Effector CD8-positive, alpha-beta T cell (primary cell): ENCODE results near the gene SEC24C.
"Not testable (repeated sequence)": the region's sequence is repeated elsewhere in the genome, so short reads cannot be mapped to it uniquely, and the experiment has no call there.

ENCODE experiments used
- DNase-seq: peaks from one replicate; lab custom pipeline; 2025; lab: John Stamatoyannopoulos, UW

The SEC24C gene

GRCh38 chr10:73732426-73732825 is 11.7 kb upstream of the SEC24C start:
- no peak for DNase-seq

- no peak for DNase-seq
These were observed 11.1 kb upstream of the SEC24C start for GRCh38 chr10:73732931-73733623.

- DNase-seq, result no peak
These were observed 10.0 kb upstream of the SEC24C start for GRCh38 chr10:73734028-73734720.

GRCh38 chr10:73734796-73735305 is 9.3 kb upstream of the SEC24C start:
- no peak for DNase-seq

- DNase-seq, result not testable (repeated sequence)
These were observed 3.5 kb upstream of the SEC24C start for GRCh38 chr10:73740501-73741254.

GRCh38 chr10:73742454-73742734 is 1.8 kb upstream of the SEC24C start:
- DNase-seq, result no peak

- no peak for DNase-seq
These were observed 756 bp upstream of the SEC24C start for GRCh38 chr10:73743327-73743904.

GRCh38 chr10:73744664-73744975 is 448 bp downstream of the SEC24C start:
- peak; percentile 35 for DNase-seq

- DNase-seq, result no peak
These were observed 2.5 kb downstream of the SEC24C start for GRCh38 chr10:73746721-73747120.

- no peak for DNase-seq
These were observed 6.6 kb downstream of the SEC24C start for GRCh38 chr10:73750819-73751218.

- DNase-seq, result no peak
These were observed 12.0 kb downstream of the SEC24C start for GRCh38 chr10:73756183-73756582.

GRCh38 chr10:73758704-73759511 is 14.7 kb downstream of the SEC24C start:
- no peak for DNase-seq

- peak; percentile 18 for DNase-seq
These were observed 15.4 kb downstream of the SEC24C start for GRCh38 chr10:73759512-73760115.

- DNase-seq, result no peak
These were observed 17.6 kb downstream of the SEC24C start for GRCh38 chr10:73761781-73762180.

- DNase-seq, result no peak
These were observed 18.7 kb downstream of the SEC24C start for GRCh38 chr10:73762915-73763314.

GRCh38 chr10:73763343-73763742 is 19.2 kb downstream of the SEC24C start:
- DNase-seq, result no peak

GRCh38 chr10:73765066-73765465 is 20.9 kb downstream of the SEC24C start:
- DNase-seq, result no peak

GRCh38 chr10:73768881-73769280 is 24.7 kb downstream of the SEC24C start:
- DNase-seq, result peak; percentile 23

- DNase-seq, result no peak
These were observed 25.2 kb downstream of the SEC24C start for GRCh38 chr10:73769396-73769795.

- DNase-seq, result peak; percentile 60
These were observed 27.6 kb downstream of the SEC24C start for GRCh38 chr10:73771722-73772280.
